ENCODE data around the gene RAMP3.

DNA sequence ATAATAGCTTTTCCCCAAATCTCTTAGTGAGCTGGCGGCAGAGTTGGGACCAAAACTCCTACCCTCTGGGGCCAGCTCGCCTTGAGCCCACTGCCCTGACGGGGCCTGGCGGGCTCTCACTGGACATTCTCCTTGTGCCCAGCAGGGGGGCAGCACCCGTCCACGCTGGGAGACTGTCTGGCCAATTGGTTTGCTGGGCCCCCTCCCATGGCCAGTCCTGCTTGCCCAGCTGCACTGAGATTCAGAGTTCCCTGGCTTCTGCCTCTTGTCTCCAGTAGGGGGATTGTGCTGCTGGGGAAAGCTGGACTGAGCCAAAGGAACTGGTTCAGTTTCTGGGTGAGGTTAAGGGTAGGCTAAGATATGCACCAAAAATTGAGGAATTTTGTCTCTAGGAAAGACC lies 59.8 kb downstream of the RAMP3 start:
- no peak for TF ChIP-seq POLR2A (IDR thresholded peaks at IDR 0.05)
- TF ChIP-seq, protein P1, sequence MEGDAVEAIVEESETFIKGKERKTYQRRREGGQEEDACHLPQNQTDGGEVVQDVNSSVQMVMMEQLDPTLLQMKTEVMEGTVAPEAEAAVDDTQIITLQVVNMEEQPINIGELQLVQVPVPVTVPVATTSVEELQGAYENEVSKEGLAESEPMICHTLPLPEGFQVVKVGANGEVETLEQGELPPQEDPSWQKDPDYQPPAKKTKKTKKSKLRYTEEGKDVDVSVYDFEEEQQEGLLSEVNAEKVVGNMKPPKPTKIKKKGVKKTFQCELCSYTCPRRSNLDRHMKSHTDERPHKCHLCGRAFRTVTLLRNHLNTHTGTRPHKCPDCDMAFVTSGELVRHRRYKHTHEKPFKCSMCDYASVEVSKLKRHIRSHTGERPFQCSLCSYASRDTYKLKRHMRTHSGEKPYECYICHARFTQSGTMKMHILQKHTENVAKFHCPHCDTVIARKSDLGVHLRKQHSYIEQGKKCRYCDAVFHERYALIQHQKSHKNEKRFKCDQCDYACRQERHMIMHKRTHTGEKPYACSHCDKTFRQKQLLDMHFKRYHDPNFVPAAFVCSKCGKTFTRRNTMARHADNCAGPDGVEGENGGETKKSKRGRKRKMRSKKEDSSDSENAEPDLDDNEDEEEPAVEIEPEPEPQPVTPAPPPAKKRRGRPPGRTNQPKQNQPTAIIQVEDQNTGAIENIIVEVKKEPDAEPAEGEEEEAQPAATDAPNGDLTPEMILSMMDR (IDR thresholded peaks at IDR 0.05), result no peak

Measured in uterus (tissue), 2 donors.